GM06990 (cell line): Measurements from ENCODE around the gene GRIK2.

Experiments
- DNase-seq: peaks from one replicate; pipeline ENCODE4 v3.0.0-alpha.2; 2011; ENCODE audit not compliant: insufficient read length; ENCODE audit errors: extremely low read depth
- H3K27me3 ChIP-seq: replicated peaks from 2 replicates; pipeline ENCODE4 v1.6.0; 2011; ENCODE audit warnings: low read length; ENCODE audit not compliant: control insufficient read depth, insufficient read depth
- H3K36me3 ChIP-seq: 2 replicates; pipeline ENCODE4 v1.5.1; 2011; ENCODE audit warnings: low read length; ENCODE audit not compliant: control insufficient read depth, insufficient read depth
- H3K4me3 ChIP-seq: replicated peaks from 2 replicates; pipeline ENCODE4 v1.5.1; 2011; ENCODE audit warnings: low read depth, mild to moderate bottlenecking, control low read depth, low read length
- TF ChIP-seq, protein P1 (sequence below): IDR thresholded peaks from 2 replicates; pipeline ENCODE4 v1.5.1; 2011; ENCODE audit warnings: low read length, control low read depth, mild to moderate bottlenecking, inconsistent platforms; ENCODE audit not compliant: insufficient read depth, poor library complexity, severe bottlenecking

The GRIK2 gene

DNA sequence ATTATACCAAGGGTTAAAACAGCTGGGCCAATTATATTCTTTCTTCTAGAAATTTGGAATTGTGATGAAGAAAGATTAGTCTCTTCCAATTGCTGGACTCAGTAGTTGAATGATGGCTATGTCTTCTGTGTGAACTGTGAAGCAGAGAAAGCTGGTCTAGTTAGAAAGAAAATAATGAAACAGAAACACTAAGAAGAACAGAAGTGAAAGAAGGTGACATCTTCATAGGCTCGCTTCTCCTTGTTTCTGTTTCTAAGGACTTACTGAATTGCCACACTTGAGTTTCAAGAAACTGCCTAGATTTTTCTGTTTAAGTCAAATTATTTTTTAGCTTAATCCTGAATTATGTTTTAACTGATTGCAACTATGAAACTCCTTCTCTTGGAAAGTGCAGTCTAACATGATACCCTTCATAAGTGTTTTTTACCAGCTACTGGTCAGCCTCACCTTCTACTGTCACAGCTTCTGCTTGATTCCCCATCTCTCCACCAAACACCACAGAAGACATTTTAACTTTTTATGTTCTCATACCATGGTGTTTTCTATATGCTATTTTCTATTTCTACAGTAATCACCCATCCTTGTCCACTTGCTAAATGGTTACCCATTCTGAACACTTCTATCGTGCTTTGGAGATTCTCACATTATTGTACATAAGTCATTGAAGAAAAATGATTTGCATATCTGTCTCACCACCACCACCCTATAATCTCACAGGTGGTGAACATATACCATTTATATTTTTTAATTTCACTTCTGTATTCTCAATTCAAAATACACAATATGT lies 268.8 kb downstream of the GRIK2 start:
- Histone ChIP-seq H3K4me3 (no peak overlapping the region), H3K27me3 (no peaks in the 10 kb centered on the region), H3K36me3 (no peaks in the 10 kb centered on the region)
- TF ChIP-seq, protein P1, sequence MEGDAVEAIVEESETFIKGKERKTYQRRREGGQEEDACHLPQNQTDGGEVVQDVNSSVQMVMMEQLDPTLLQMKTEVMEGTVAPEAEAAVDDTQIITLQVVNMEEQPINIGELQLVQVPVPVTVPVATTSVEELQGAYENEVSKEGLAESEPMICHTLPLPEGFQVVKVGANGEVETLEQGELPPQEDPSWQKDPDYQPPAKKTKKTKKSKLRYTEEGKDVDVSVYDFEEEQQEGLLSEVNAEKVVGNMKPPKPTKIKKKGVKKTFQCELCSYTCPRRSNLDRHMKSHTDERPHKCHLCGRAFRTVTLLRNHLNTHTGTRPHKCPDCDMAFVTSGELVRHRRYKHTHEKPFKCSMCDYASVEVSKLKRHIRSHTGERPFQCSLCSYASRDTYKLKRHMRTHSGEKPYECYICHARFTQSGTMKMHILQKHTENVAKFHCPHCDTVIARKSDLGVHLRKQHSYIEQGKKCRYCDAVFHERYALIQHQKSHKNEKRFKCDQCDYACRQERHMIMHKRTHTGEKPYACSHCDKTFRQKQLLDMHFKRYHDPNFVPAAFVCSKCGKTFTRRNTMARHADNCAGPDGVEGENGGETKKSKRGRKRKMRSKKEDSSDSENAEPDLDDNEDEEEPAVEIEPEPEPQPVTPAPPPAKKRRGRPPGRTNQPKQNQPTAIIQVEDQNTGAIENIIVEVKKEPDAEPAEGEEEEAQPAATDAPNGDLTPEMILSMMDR, result no peak
- no peak for DNase-seq

DNA sequence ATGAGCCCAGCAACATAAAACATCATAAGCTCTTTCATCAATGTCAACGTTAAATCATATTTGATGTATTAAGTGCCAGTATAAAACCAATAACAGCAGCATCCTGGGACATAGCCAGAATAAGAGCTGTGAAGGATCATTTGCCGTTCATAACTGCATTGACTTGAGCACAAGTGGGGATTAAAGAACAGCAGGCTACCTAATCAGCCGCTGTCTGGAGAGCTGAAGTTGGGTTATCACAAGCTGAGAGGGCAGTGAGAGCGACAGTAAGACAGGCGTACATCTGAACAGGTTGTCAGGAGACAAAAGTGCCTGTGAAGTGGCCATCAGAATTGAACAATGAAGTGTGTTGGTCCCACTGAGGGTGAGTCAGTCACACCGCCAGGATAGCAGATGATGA lies 269.6 kb downstream of the GRIK2 start:
- no peaks in the 10 kb centered on the region for H3K36me3 ChIP-seq
- no peaks in the 10 kb centered on the region for H3K27me3 ChIP-seq
- no peak overlapping the region for H3K4me3 ChIP-seq
- TF ChIP-seq, protein P1, result no peak
- no peak for DNase-seq

DNA sequence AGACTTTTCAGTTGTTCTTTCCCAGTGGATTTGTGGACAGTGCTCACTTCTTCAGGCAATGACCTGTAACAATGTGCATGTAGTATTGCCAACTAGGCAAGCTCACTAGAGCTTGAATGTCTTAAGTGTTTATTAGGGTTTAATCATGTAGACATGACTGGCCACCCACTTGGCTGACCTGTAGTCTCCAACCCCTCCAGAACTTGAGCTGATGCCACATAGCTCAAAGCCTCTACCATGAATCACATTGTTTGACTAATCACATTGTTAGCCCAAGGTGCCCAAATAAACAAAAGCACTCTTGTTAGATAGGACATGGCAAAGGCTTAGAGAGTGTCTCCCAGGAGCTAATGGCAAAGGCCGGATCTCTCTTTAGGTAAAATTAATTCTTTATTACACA lies 272.7 kb downstream of the GRIK2 start:
- TF ChIP-seq, protein P1, result no peak
- no peak for DNase-seq

DNA sequence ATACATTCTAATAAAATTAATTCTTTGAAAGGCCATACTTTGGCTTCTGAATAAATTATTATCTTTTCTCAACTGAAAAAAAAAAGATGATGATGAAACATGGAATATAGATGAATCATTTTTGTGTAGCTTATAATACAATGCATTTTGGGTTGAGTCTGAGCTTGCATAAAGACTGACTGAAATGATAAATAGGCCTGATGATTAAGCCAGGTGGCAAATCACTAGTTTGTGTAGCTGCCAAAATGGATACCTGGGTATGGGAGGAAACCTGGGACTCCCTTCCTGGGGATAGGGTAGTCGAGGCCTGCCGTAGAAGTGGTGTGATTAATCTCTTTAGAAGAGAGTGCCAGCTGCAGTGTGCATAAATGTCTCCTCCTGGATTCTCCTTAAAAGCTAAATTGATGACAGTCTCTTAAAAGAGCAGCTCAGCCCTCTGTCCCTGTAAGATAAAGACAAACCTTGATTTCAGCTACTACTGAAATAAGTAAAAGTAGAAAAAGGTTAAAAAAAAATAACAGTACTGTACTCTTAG lies 275.1 kb downstream of the GRIK2 start:
- TF ChIP-seq, protein P1, result no peak
- DNase-seq, result no peak
- Histone ChIP-seq H3K4me3 (no peak overlapping the region), H3K27me3 (no peaks in the 10 kb centered on the region), H3K36me3 (no peaks in the 10 kb centered on the region)

More for the DNA sequence above, 272.7 kb downstream of the GRIK2 start:
- Histone ChIP-seq H3K4me3 (no peak overlapping the region), H3K27me3 (no peaks in the 10 kb centered on the region), H3K36me3 (no peaks in the 10 kb centered on the region)

DNA sequence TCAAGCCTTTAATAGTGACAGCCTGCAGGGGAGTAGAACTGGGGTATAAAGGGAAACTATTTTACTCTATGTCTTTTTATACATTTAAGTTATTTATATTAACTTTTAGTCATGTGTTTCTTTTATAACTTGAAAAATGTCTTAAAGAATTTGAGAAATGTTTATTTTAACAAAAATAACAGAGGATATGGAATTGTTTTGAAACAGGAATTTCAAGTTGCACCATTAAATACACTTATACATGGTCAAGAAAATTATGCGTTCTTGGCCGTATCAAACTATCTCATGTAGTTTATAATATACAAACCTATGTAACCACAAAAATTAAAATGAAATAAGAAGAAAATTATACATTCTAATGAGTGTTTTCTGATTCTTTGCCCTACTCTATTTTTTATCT lies 282.7 kb downstream of the GRIK2 start:
- TF ChIP-seq, protein P1, result no peak
- DNase-seq, result no peak

DNA sequence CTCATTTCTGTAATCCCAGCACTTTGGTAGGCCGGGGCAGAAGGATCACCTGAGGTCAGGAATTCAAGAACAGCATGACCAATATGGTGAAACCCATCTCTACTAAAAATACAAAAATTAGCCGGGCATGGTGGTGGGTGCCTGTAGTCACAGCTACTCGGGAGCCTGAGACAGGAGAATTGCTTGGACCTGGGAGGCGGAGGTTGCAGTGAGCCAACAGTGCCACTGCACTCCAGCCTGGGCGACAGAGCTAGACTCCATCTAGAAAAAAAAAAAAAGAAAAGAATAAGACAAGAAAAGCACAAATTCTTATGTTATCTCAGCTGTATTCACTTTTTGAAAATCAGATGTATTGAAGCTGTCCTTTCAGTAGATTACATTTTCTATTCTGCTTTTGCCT lies 289.4 kb downstream of the GRIK2 start:
- TF ChIP-seq, protein P1, result no peak
- H3K27me3 ChIP-seq, result no peaks in the 10 kb centered on the region
- no peak overlapping the region for H3K4me3 ChIP-seq
- H3K36me3 ChIP-seq, result no peaks in the 10 kb centered on the region
- no peak for DNase-seq

More for the DNA sequence above, 282.7 kb downstream of the GRIK2 start:
- Histone ChIP-seq H3K4me3 (no peak overlapping the region), H3K36me3 (no peaks in the 10 kb centered on the region), H3K27me3 (no peaks in the 10 kb centered on the region)
